Stimulated activated CD4-positive, alpha-beta T cell treated with anti-CD3 and anti-CD28 coated beads, Interleukin-2, amount 100 ng/mL, for 4 hours (primary cell): ENCODE data around the gene FAM131B.
A peak's percentile ranks its signal among the peaks of the same experiment; 100 is the strongest.
"Not testable (repeated sequence)": the region's sequence is repeated elsewhere in the genome, so short reads cannot be mapped to it uniquely, and the experiment has no call there.

Experiments
- DNase-seq: peaks from one replicate; pipeline ENCODE4 v3.0.0-alpha.2; 2020; ENCODE audit warnings: low read depth

FAM131B gene

DNA sequence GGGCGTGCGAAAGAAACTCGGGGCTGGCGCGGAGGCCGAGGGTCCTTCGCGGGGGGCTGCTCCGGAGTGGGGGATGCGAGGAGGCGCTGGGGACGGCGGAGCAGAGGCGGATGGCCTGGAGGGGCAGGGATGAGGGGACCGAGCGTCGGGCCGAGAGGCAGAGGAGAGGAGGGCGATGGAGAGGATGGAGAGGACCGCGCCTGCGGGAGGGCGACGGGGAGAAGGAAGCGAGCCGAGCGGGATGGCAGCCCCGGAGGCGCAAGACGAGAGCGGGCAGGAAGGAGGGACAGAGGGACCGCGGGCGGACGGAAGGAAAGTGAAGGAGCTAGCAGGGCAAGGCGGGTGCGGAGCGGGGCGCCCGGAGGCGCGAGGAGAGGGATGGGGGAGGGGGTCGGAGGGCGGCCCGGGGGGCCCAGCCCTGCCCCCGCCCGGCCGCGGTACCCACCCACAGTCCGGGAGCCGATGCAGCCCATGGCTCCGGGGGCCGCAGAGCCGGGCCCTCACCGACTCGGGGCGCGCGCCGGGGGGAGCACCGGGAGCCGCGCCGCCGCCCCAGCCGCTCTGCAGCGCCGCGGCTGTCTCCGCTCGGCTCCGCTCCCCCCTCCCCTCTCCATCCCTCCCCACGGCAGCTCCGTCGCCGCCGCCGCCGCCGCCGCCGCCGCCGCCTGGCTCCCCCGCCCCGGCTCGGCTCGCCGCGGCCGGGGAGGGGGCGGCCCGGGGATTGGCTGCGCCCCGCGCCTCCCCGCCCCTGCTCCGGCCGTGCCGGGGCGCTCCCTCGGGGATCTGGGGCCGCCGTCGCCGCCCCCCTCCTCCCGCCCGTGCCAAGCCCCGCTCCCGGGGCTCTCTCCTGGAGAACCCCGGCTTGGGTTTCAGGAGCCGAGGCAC, at the start of gene FAM131B:
Gene FAM131B (minus strand): TSS at position 583 of the 885 bp plus-strand sequence. CDS start 110 bp downstream, at position 473.
- DNase-seq: no peak

DNA sequence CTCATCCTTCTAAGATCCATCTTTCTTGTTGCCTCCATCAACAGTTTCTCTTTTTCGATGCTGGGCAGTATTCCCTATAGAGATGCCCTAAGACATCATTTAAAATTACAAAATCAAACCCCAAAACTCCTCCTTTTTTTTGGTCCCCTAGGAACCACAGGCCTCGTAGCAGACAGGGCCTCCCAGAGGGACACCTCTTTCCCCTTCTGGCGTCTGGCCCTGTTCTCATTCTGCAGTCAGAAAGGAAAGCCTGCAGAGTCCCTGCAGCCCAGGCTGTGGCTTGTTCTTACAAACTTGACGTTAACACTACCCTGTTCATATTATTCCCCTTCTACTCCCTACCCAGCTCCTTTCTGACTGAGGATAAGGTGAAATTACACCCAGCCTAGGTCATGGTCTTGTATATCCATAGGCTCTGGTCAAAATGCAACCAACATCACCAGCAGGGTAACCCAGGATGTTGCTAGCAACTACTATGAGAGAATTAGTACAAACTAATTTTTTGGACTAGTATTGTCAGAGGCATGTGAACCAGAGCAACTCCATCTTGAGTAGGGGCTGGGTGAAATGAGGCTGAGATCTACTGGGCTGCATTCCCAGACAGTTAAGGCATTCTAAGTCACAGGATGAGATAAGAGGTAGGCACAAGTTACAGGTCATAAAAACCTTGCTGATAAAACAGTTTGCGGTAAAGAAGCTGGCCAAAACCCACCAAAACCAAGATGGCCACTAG, 49.6 kb upstream of the FAM131B start:
- DNase-seq: no peak

DNA sequence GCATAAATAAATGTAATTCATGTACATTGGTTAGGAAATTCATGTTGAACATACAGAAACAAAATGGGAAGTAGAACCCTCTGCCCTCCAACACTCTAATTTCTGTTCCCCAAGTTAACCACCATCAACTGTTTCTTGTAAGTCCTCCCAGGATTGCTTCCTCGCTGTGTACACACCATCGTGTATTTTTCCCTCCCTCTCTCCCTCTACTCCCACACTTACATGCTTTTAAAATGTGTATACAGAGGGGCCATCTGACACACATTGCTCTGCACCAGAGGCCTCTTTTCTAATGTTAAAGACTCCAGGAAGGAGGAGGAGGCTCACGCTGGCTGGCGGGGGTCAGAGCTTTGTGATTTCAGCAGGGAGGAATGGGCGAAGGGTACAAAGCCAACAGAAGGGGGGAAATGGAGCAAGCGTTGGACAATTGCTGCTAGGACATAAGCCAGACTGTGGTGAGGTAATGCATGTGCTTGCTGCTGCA, 48.0 kb upstream of the FAM131B start:
- DNase-seq: no peak

DNA sequence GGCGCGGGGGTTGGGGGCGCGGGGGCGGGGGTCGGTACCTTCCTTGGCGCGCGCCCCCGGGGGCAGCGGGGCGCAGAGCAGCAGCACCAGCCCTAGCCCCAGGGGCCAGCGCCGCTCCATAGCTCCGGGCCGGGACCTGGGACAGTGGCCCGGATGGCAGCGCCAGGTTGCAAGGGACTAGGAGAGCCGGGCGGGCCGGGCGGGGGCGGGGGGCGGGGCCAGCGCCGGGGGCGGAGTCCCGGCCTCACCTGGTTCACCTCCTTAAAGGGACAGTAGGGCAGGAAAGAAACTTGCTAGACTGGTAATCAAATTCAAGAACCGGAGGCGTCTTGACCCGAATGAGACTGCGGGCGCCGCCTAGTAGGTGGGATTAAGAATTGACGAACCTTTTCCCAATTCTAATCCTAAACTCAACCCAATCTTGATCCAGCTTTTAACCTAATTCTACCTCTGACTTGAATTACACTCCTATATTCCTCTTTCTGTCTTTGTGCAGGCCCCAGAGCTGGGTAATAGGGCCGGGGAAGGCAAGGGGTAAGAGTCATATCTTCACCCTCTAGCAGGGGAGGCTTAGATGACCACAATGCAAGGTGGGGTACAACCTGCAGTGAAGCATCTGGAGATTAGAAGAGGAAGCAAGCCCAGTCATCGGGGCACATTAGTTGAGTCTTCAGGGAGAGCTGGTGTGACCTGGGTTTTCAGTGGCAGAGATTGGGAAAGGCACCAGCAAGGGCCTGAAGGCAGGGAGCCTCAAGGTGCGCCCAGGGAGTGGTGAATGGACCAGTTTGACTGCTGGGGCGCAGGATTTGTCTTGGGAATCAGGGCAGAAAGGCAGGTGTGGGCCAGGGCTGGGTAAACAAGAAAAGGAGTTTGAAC, 46.4 kb upstream of the FAM131B start, which contains the start of gene EPHA1:
Gene EPHA1 (minus strand): TSS at position 171 of the 876 bp plus-strand sequence. CDS start 51 bp downstream, at position 120.
- DNase-seq: peak; percentile 38

DNA sequence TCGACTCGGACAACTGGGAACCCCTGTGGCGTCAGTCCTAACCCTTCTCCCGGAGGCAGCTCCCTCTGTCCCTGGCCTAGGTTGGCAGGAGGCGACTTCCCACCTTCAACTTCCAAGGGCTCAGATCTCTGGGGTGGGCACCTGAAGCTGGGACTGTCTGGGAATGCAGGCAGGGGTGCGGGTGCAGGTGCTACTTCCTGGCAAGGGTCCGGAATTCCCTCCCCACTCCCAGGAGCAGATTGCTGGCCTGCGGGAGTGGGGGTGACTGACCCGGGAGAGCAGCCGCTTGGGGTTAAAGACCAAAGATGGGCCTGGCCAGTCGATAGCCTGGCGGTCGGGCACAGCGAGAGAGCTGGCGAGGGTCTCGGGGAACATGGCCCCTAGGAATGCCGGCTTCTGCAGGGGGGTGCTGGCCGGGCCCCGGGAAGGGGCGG, 45.8 kb upstream of the FAM131B start:
- no peak for DNase-seq

DNA sequence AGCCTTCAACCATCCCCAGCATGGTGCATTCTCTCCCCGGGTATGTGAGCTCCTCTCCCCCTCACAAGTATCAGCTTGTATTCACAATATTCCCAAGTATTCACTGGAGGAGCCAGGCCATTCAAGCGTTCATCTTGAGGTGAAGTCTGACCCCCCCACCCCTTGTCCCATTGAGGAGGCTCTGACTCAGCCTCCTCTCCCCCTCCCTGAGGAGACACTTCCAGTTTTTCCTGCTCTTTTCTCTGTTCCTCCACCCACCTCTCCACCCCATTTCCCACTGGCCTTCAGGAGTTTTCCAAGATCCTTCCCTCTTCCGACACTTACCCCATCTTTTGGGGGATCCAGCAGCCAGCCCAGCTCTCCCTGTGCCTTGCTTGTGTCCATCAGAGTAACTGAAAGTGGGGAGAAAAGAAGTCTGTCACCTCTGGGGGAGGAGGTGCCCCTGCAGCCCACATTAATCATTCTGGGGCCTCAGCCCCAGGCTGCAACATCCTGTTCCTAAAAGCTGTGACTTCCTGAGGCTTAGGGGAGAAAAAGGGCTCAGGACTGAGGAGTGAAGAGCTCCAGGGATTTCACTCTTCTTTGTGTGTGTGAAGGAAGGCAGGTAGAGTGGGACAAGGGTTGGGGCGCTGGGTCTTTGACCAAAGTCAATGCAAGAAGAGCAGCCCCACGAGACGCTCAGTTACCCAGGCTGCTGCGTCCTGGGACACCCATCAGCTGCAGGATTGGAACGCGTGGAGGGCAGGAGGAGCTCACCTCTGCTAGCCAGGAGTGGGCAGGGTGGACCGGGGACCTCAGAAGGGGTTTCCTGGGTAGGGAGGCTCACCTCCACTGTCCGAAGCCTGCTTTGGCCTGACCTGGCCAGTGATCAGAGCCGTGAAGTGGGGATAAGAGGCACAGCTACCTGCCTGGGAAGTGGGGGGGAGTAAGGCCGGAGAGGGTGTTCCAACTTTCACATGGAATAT, 45.1 kb upstream of the FAM131B start:
- no peak for DNase-seq

DNA sequence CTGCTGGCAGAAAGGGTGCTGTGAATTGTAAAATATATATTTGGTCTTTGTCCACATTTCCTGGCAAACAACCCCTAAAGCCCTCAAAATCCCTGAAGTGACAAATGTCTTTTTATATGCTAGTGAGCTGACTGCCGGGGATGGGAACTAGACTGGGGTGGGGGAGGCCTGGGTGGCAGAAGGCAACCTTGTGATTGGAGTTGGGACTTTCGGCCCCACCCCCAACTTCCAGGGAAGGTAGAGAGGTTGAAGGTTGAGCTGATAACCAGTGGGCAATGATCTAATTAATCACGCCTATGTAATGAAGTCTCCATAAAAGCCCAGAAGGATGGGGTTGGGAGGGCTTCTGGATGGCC, 43.5 kb upstream of the FAM131B start:
- DNase-seq: no peak

DNA sequence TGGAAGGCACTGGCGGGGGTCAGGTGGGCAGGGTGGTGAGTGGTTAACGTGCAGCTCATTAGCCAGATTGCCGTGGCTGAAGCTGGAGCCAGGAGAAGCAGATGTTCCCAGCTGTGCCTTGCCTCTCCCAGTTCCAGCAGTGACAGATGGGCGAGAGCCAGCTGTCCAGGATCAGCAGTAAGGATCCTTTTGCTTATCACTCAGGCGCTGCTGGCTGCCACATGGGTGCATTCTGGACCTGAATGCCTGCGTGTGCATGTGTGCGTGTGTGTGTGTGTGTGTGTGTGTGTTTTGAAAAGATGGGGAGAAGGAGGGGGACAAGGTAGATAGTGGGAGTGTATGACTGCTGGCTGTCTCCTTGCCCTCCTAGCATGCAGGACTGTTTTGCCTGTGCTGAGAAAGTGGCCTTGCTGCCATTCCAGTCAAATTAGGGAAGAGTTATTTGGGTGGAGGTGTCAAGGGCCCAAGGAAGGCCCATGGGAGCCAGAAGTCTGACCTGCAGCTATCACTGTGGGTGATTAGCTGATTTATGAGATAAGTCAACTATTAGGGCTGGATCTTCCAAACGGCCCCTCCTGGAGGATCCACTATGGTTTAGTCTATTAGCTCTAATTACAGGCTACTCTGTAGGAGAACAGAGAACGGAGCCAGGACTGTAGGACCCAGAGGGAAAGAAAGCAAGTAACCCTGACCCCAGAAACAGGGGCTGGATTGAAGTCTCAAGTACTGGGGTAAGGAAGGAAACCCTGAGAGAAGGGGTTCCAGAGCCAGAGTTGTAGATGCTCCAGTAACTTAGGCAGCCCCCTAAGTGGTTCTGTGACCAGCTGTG, 42.9 kb upstream of the FAM131B start:
- DNase-seq: no peak

DNA sequence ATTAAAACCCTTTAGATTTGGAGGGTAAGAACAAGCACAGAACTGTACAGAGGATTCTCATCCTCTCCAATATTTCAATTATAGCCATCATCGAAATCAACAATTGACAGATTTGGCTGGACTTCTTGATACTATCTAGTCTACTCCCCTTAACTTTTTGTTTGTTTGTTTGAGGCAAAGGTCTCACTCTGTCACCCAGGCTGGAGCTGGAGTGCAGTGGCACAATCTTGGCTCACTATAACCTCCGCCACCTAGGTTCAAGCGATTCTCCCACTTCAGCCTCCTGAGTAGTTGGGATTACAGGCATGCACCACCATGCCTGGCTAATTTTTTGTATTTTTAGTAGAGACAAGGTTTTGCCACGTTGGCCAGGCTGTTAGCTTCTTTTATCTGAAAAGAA, 39.7 kb upstream of the FAM131B start:
- DNase-seq: not testable (repeated sequence)

DNA sequence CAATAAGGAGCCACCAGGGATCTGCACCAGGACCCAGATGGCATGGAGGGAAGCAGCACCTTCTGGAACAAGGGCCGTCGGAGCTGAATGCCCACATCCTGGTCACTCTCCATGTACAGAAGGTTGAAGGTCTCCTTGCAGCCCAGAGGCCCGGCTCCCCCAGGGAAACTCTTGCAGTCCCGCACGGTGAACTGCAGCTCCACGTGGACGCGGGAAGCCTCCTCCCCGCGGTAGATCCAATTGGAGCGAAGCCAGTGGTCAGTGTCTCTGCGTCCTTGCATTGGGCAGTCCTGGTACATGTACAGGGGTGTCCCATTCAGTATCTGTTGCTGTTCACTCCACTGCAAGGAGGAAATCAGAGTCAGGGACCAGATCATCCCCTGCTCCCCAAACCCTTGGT, 38.8 kb upstream of the FAM131B start:
- no peak for DNase-seq

DNA sequence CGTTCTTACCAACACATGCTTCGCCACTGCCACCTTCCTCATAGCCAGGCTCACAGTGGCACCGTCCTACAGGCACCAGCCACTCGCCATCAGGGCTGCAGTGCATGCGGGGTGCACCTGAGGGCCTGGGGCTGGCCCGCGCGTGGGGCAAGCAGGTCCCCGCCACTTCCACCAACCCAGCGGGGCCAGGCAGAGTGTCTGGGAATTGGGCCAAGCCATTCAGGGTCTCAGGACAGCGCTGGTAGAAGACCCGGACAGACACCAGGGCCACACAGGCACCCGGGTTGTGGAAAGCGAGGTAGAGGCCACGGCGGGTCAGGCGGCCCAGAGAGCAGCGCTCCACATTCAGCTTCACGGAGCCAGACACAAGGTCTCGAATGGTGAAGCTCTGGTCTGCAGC, 37.1 kb upstream of the FAM131B start:
- no peak for DNase-seq

DNA sequence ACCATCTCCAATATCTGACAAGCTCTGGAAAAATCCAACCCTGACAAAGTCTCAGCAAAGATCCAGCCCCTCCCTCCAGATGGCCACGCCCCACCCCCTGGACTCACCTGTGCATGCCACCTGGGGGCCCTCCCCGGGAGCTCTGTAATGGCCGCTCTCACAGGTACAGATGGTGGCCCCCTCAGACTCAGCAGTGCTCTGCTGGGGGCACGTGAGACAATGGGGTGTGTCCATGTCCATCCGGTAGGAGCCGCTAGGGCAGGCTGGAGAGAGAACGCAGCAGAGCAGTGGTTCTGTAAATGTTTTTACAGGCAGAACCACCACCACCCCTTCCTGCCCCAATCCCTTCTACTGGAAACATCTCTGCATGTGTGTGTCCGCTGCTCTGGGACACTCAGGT, 36.6 kb upstream of the FAM131B start:
- no peak for DNase-seq

DNA sequence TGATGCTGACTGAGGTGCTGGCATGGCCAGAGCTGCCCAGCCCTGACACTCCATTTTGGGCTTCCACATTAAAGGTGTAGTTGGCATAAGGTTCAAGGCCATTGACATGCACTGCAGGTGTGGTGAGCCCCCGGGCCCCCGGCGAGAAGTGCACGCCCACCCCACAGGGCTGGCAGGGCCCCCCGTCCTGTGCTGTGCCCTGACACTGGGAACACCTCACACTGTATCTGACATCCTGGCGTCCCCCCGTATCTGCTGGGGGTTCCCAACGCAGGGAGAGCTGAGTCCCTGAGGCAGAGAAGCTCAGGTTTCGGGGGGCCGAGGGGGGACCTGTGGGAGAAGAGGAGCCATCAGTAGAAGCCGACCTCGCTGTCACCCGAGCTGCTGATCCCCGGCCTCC, 36.1 kb upstream of the FAM131B start:
- DNase-seq: no peak

DNA sequence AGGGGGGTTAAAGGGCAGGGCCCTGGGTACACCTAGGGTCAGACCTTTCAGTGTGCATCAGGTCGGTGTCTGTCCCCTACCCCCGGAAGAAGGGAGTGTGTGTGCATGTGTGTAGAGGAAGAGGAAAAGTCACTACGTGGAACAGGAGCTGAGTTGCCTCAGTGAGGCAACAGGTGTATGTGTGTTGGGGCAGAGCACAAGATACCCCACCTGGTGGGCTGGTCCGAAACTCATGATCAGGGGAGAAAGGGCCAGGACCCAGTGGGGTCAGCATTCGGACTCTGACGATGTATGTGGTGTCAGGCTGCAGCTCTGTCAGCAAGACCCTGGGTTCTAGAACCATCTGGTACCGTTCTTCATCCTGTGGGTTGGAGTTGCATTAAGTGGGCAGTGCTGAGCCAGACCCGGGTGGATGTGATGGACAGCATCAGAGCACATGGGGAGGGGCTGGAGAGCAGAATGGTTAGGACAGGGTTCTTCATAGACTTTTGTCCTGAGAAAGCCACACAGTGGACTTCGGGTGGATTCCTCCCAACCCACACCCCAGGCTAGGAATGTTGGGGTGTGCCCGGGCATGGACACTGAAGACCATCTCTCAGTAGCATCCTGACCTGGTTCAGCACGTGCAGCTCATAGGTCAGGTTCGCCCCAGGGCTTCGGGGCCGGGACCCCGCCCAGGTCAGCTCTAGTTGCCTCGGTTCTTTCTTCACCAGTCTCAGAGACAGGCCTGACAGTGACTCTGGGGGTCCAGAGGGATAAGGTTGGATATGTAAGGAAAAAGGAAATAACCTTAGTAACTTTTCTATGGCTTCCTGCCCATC, 35.4 kb upstream of the FAM131B start:
- no peak for DNase-seq

DNA sequence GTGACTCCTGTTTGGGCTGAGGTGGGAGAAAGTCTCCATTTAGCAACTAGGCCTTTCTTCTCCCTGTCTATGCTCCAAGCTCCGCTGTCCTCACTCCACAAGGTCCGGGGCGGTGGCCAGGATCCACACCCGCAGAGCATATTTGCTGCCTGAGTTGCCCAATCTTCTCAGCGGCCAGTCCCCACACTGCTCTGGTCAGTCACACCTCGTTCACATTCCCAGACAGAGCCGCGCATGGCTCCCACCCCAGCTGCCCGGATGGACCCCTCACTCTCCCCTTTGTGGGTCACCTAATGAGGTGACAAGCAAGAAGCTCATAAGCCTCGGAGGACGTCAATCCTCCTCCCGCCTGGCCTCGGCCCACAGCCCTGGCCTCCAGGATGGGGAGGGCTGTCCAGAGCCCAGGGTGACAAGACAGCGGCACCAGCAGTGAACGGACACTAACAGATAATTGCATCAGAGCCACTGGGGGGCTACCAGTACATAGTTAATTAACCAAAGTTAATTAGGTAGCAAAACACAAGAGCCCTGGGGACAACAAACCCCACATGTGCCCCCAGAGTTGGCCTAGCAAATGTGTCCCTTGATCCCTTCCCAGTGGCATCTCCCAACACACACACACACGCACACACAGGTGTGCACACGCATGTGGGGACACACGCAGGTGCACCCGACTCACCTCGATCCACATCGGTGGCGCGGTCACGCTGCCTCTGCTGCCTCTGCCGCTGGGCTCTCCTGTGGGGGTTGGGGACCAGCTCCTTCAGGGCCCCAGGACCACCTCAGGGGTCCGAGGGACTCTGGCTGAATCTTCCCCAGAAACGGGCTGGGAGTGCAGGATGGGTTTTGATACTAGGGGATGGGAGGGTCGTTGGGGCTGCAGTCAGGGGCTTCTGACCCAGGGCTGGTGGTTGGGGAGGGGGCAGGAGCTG, 34.4 kb upstream of the FAM131B start:
- no peak for DNase-seq

DNA sequence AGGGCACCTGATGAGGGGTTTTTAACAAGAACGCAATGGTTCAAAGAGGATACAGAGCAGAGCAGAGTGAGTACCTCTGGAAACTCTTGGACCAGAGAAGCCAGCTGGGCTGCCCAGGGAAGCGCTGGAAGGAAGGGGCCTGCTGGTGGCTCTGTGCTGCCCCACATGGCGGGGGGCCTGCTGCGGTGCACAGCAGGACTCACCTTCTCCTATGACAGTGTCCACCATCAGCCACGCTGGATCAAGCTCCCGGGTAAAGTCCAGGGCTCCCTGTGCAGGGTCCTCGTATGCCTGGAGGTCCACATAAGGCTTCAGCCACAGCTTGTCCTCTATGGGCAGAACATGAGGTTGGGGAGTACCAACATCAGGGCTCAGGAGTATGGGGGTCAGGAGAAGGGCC, 33.7 kb upstream of the FAM131B start:
- DNase-seq: no peak

DNA sequence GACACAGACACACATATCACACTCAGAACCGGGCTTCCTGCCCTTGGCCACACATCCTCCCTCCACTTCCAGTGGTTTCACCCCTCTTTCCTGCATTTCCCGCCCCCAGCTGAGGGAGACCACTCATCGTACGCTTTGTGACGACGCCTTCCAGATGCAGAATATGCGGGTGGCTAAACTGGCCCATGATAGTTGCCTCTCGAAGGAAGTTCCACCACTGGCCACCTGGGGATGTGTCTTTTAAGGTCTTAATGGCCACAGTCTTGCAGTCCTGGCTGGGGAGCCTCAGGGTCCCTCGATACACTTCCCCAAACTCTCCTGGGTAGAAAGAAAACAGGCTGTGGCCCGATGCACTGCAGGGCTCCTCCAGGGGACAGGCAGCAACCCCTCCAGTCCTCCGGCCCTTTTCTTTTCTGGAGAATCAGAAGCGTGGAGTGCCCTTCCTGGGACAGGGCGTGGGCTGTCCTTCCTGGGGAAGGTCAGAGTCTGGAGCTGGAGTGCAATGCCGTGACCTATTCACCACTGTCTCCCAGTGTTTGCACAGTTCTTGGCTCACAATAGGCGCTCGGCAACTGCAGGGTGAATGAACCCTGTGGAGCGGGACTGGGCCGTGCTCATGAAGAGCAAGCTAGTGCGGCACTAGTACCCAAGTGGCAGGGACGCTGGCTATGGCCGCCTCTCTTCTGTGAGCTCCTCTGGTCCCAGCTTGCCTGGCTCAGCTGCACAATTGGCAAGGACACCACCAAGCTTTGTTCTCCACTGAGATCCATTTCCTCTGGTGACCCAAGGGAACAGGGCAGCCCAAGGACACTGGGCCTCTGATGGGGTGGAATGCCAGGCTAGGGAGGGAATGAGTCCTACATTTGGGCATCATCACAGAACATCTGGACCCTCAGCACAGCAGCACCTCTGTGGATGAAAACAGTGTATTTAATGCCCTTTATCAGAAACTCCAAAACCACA, 33.0 kb upstream of the FAM131B start:
- no peak for DNase-seq
